Heart left ventricle (tissue), 16 donors: ENCODE results near the gene BCORL1. TPM values are rescaled to one million over a fixed set of nuclear protein-coding genes. Genes with fewer than 3 reads are reported as not detected.

Source experiments
- ATAC-seq, 4 donors: fragments of 200-7000 bp; cut with Tn5 transposase; one replicate each; pipeline ENCODE4 v1.9.1; 2020 to 2022; ENCODE audit warnings: moderate library complexity in 4 of 4, mild to moderate bottlenecking in 3 of 4, moderate number of reproducible peaks in 1 of 4
- DNase-seq, 5 donors: peaks; one replicate each; pipeline ENCODE4 v3.0.0-alpha.2; 2020
- H3K27ac ChIP-seq, 12 donors: fragments of 200-600 bp; sonication (generic) in 4 of 12; one replicate each; pipeline versions ENCODE4 v1.5.0 to v1.8.0; 2016 to 2022; ENCODE audit warnings: mild to moderate bottlenecking in 2 of 12
- H3K27me3 ChIP-seq, 9 donors: fragments of 200-600 bp; sonication (generic) in 2 of 9; one replicate each; pipeline versions ENCODE4 v1.5.1 to v1.8.0; 2016 to 2022; ENCODE audit warnings: mild to moderate bottlenecking in 3 of 9
- H3K36me3 ChIP-seq, 9 donors: fragments of 200-600 bp; sonication (generic) in 2 of 9; one replicate each; pipeline versions ENCODE4 v1.5.0 to v1.8.0; 2018 to 2022; ENCODE audit warnings: mild to moderate bottlenecking in 2 of 9
- H3K4me1 ChIP-seq, 12 donors: fragments of 200-600 bp; sonication (generic) in 4 of 12; one replicate each; pipeline versions ENCODE4 v1.5.0 to v1.8.0; 2016 to 2022; ENCODE audit warnings: mild to moderate bottlenecking in 3 of 12
- H3K4me3 ChIP-seq, 12 donors: fragments of 200-600 bp; sonication (generic) in 4 of 12; one replicate each; pipeline versions ENCODE4 v1.5.0 to v1.8.0; 2017 to 2022; ENCODE audit warnings: mild to moderate bottlenecking in 9 of 12, moderate library complexity in 4 of 12
- H3K9me3 ChIP-seq, 12 donors: fragments of 200-600 bp; sonication (generic) in 4 of 12; one replicate each; pipeline versions ENCODE4 v1.5.0 to v1.8.0; 2016 to 2022; ENCODE audit warnings: mild to moderate bottlenecking in 1 of 12
- POLR2A ChIP-seq, 2 donors: fragments of 450-650 bp; IDR thresholded peaks; one replicate each; pipeline ENCODE4 v1.6.1; 2017; ENCODE audit warnings: antibody characterized with exemption in 2 of 2, mild to moderate bottlenecking in 2 of 2, moderate library complexity in 2 of 2
- WGBS, 4 donors: extraction: QIAGEN DNeasy Blood & Tissue Kit in 2 of 4; methylation state at CpG; one replicate each; pipeline versions ENCODE4 v1.1.5 to v1.1.7; 2013 to 2018; 5-methylcytosine and 5-hydroxymethylcytosine counted together
- intact Hi-C, 10 donors: fragments of 100-400 bp; cut with DNase I; formaldehyde crosslinking; loops; one replicate each; pipeline versions ENCODE4 v1.11.1 to v1.14.2; 2022
- polyA plus RNA-seq, 2 donors: library from polyadenylated mRNA; stranded (reverse); fragments of 200-250 nt; gene quantifications; one replicate each; pipeline ENCODE4 v1.2.3, GENCODE V29; 2013
- total RNA-seq, 9 donors: library from RNA; depleted of rRNA in 2 of 9; stranded (reverse); fragments of >200 nt in 2 of 9; fragmentation: NEBNext Ultra II Directional in 3 of 9; extraction: Animal tissue kit (Norgen Biotek cat#: 25700) in 3 of 9; gene quantifications; one replicate each; pipeline versions ENCODE4 v1.1.0 to v1.2.4, GENCODE V29; 2016 to 2023
- TF ChIP-seq, protein P1 (sequence below), 12 donors: fragments of 200-600 bp; sonication (generic) in 4 of 12; IDR thresholded peaks; one replicate each; pipeline versions ENCODE4 v1.5.0 to v1.8.0; 2018 to 2022; ENCODE audit warnings: antibody characterized with exemption in 12 of 12, mild to moderate bottlenecking in 5 of 12
- donor health status: ischemic (EF 13 %, LVEDD 7.1; RV severe dilation, severe dysfunction).
- donor health status: healthy with polysubstance abuse.
- donor health status: DM: no; HTN: yes; CAD: no.
- donor health status: DM: no; HTN: no; CAD: no.
- donor health status: ischemic (EF 25% LVEDD 6.9; RV normal size, moderate dysfunction).
- donor health status: ischemic (EF 25% LVEDD 5.7; RV mildly dilated, moderate dysfunction).
- donor health status: healthy.
- donor health status: DM: yes; HTN: yes; CAD: no.
- donor health status: ischemic (EF 35%, LVEDD 5.7; RV mildly dilated, moderate dysfunction).
- donor health status: nonischemic (EF 11% LVEDD 7.7; RV severe dilation, severe dysfunction).
- donor health status: DM: yes; HTN: yes; CAD: no.
- donor health status: PGD.
- donor health status: ischemic (EF 29% LVEDD 5.4; RV normal size, mild dysfunction).
- donor health status: nonischemic (EF 23%, LVEDD 6.1; RV moderate dilation, normal function).

Gene BCORL1
- total and polyA plus RNA-seq, 11 donors: 3.3 to 11.0 (median 8.0) TPM

DNA sequence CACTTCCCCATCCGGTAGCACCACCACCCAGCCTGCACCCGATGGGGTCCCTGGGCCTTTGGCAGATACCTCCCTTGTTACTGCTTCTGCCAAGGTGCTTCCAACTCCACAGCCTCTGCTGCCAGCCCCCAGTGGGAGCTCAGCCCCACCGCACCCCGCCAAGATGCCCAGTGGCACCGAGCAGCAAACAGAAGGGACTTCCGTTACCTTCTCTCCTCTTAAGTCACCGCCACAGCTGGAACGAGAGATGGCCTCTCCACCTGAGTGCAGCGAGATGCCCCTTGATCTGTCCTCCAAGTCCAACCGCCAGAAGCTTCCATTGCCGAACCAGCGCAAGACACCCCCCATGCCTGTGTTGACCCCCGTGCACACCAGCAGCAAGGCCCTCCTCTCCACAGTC, 31.9 kb downstream of the BCORL1 start:
- intact Hi-C loops: no loop called here
- no peak for TF ChIP-seq POLR2A (IDR thresholded peaks at IDR 0.05)
- TF ChIP-seq, protein P1, sequence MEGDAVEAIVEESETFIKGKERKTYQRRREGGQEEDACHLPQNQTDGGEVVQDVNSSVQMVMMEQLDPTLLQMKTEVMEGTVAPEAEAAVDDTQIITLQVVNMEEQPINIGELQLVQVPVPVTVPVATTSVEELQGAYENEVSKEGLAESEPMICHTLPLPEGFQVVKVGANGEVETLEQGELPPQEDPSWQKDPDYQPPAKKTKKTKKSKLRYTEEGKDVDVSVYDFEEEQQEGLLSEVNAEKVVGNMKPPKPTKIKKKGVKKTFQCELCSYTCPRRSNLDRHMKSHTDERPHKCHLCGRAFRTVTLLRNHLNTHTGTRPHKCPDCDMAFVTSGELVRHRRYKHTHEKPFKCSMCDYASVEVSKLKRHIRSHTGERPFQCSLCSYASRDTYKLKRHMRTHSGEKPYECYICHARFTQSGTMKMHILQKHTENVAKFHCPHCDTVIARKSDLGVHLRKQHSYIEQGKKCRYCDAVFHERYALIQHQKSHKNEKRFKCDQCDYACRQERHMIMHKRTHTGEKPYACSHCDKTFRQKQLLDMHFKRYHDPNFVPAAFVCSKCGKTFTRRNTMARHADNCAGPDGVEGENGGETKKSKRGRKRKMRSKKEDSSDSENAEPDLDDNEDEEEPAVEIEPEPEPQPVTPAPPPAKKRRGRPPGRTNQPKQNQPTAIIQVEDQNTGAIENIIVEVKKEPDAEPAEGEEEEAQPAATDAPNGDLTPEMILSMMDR (IDR thresholded peaks at IDR 0.05): no peak
- H3K4me3 ChIP-seq: no peak overlapping the region
- H3K4me1 ChIP-seq: peaks cover 0 to 9% (median 4%) of the 10 kb centered on the region in 12 donors
- H3K36me3 ChIP-seq: peaks cover 0 to 30% (median 11%) of the 10 kb centered on the region in 9 donors
- no peaks in the 10 kb centered on the region for H3K9me3 ChIP-seq
- no peaks in the 10 kb centered on the region for H3K27me3 ChIP-seq
- DNase-seq: no peak
- H3K27ac ChIP-seq: no peak overlapping the region
- WGBS, 4 donors: 96% methylated on average over 13 of the region's 13 CpGs
- no peak for ATAC-seq

DNA sequence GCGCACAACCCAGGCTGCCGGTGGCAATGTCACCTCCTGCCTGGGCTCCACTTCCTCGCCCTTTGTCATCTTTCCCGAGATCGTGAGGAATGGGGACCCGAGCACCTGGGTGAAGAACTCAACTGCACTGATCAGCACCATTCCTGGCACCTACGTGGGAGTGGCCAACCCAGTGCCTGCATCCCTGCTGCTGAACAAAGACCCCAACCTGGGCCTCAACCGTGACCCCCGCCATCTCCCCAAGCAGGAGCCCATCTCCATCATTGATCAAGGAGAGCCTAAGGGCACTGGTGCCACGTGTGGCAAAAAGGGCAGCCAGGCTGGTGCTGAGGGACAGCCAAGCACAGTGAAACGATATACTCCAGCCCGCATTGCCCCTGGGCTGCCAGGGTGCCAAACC, 32.3 kb downstream of the BCORL1 start:
- H3K9me3 ChIP-seq: no peaks in the 10 kb centered on the region
- intact Hi-C loops: no loop called here
- TF ChIP-seq POLR2A (IDR thresholded peaks at IDR 0.05): no peak
- TF ChIP-seq, protein P1 (IDR thresholded peaks at IDR 0.05): no peak
- peaks cover 0 to 29% (median 8%) of the 10 kb centered on the region in 9 donors for H3K36me3 ChIP-seq
- no peak for ATAC-seq
- 84 to 95% (median 91%) methylated on average over 10 to 12 of the region's 12 CpGs for WGBS, 4 donors
- no peaks in the 10 kb centered on the region for H3K27me3 ChIP-seq
- no peak for DNase-seq
- no peak overlapping the region for H3K4me3 ChIP-seq
- peaks cover 0 to 13% (median 8%) of the 10 kb centered on the region in 12 donors for H3K4me1 ChIP-seq
- H3K27ac ChIP-seq: no peak overlapping the region

DNA sequence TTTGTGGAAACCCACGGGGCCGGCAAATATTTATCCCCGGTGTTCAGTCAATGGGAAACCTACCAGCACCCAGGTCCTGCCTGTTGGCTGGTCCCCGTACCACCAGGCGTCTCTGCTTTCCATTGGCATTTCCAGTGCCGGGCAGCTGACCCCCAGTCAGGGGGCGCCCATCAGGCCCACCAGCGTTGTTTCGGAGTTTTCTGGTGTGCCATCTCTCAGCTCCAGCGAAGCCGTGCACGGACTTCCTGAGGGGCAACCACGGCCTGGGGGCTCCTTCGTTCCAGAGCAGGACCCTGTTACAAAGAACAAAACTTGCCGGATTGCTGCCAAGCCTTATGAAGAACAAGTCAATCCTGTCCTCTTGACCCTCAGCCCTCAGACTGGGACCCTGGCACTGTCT, 32.7 kb downstream of the BCORL1 start:
- Histone ChIP-seq H3K36me3 (peaks cover 0 to 27% (median 8%) of the 10 kb centered on the region in 9 donors), H3K4me3 (no peak overlapping the region), H3K27me3 (no peaks in the 10 kb centered on the region), H3K4me1 (peaks cover 0 to 13% (median 8%) of the 10 kb centered on the region in 12 donors), H3K27ac (no peak overlapping the region), H3K9me3 (no peaks in the 10 kb centered on the region)
- intact Hi-C loops: no loop called here
- no peak for DNase-seq
- WGBS, 4 donors: 84 to 97% (median 93%) methylated on average over 10 to 15 of the region's 15 CpGs
- no peak for ATAC-seq
- no peak for TF ChIP-seq POLR2A (IDR thresholded peaks at IDR 0.05)
- TF ChIP-seq, protein P1 (IDR thresholded peaks at IDR 0.05): no peak

DNA sequence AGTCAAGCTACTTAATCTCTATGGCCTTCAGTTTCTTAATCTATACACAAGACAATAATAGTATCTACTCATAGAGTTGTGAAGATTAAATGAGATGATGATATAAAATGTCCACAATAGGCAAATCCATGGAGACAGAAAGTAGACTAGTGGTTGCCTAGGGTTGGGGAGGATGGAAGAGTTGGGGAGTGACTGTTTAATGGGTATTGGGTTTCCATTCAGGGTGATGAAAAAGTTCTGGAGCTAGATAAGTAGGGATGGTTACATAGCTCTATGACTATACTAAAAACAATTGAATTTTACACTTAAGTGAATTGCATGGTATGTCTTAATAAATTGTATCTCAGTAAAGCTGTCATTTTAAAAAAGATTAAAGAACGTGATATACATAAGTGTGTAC, 35.7 kb downstream of the BCORL1 start:
- H3K36me3 ChIP-seq: peaks cover 0 to 45% (median 26%) of the 10 kb centered on the region in 9 donors
- TF ChIP-seq, protein P1 (IDR thresholded peaks at IDR 0.05): no peak
- TF ChIP-seq POLR2A (IDR thresholded peaks at IDR 0.05): no peak
- 86 to 100% (median 92%) methylated on average over 1 of the region's 1 CpG for WGBS, 4 donors

More for the DNA sequence above, 35.7 kb downstream of the BCORL1 start:
- Histone ChIP-seq H3K9me3 (no peaks in the 10 kb centered on the region), H3K4me1 (peaks cover 0 to 13% (median 8%) of the 10 kb centered on the region in 12 donors), H3K27me3 (no peaks in the 10 kb centered on the region), H3K27ac (no peak overlapping the region), H3K4me3 (no peak overlapping the region)
- no peak for ATAC-seq
- DNase-seq: no peak
- intact Hi-C loops: loop anchor here in 1 of 10 donors (2.0 kb wide), 1 partner anchor 85 kb away; no protein-coding TSS in a partner anchor
